ENCODE data around the gene POLR2B. TPM values are rescaled to one million over a fixed set of nuclear protein-coding genes. Genes with fewer than 3 reads are reported as not detected.

The POLR2B gene
- total RNA-seq, 1 experiment from 2014 or later = 230 TPM

DNA sequence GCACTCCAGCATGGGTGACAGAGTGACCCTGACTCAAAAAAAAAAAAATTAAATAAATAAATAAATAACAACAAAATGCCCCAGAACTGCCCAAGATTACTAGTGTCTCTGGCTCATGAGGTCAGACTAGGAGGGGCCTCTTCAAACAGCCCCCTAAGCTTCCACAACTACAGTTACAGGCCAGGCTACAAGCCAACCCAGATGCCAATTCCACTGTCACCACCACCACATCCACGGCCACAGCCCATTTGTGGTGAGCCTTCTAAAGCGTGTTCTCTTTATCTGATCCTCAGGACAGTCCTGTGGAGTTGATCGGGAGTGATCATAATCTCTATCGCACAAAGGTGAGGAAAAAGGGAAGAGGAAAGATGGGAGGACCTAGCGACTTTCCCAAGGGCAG is 94.9 kb downstream of the POLR2B start:
- in situ Hi-C loops (cut with HindIII; ENCODE audit: low sequenced_read_pairs) = no loop called here
- no peak for DNase-seq (ENCODE audit: low spot score)

- no peak for DNase-seq (ENCODE audit: low spot score)
- in situ Hi-C loops (cut with HindIII; ENCODE audit: low sequenced_read_pairs) = no loop called here
These were observed 96.0 kb downstream of the POLR2B start for GRCh38 chr4:57074744-57075143.

DNA sequence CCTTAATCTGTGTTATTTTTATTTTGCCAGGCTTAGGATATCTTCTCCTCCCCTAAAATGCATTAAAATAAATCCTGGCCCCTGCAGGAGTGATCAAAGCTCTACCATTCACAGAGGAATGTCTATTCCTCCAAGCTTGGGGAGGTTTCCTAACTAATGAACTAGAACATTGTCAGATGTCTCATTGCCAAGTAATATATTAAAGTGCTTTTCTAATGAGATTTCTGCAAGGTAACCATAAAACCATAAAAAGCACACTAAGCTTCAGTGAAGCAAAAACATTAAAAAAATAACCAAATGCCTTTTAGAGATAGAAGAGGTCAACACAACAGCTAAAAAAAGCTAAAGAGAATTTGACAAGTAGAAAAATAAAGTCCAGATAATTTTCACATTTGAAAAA is 96.7 kb downstream of the POLR2B start:
- DNase-seq (ENCODE audit: low spot score) = no peak
- in situ Hi-C loops (cut with HindIII; ENCODE audit: low sequenced_read_pairs) = no loop called here

GRCh38 chr4:57076646-57077045 is 98.0 kb downstream of the POLR2B start:
- in situ Hi-C loops (cut with HindIII; ENCODE audit: low sequenced_read_pairs) = no loop called here

GRCh38 chr4:57077550-57078343 is 99.1 kb downstream of the POLR2B start:
- no peak for DNase-seq (ENCODE audit: low spot score)
- in situ Hi-C loops (cut with HindIII; ENCODE audit: low sequenced_read_pairs) = no loop called here

More at GRCh38 chr4:57076646-57077045, 98.0 kb downstream of the POLR2B start:
- no peak for DNase-seq (ENCODE audit: low spot score)

DNA sequence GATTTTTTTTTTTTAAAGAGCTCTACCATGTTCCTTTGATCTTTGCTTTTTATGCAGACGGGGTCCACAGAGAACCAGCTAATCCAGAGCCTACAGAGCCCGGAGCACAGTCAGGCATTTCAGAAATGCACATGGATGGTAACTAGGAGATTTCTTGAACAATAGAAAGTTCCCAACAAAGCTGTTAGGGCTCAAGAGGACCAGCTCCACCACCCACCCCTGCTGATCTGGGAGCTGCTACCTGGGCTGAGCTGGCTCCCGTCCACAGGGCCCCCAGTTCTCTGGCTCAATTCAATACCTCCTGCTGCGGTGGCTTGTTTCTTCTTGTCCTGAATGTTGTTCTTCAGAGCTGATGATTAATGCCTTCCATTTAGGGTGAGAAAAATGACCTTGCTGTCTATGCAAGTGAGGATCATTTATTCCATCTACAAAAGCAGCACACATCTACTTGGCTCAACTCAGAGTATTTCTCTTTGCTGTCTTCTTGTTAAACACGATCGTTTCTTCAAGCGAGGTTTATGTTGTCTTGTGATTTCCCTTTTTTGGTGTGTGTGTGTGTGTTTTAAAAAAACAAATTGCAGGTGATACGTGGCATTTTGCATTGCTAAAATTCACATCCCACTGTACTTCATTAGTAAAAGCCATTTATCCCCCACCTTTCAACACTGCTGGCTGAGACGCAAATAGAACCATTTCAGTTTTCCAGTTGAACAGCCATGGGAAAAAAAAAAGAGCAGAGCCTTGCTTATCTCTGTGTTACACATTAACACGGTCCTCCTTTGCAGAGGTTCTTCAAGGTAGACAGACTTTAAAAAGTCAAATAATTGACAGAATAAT is 100.2 kb downstream of the POLR2B start:
- in situ Hi-C loops (cut with HindIII; ENCODE audit: low sequenced_read_pairs) = no loop called here

More for the DNA sequence above, 100.2 kb downstream of the POLR2B start:
- DNase-seq (ENCODE audit: low spot score) = no peak

Other genes with a start within 250 kb of the POLR2B start
- not detected in 2 replicates for gene SPINK2, start 157.2 kb upstream of the POLR2B start, total RNA-seq (2014; rRNA removed; shearing (Covaris generic))
- 13.2 and 28.2 TPM in 2 replicates for gene REST, start 71.0 kb upstream of the POLR2B start, total RNA-seq (2014; rRNA removed; shearing (Covaris generic))
- gene NOA1, start 1.3 kb upstream of the POLR2B start, total RNA-seq (2014; rRNA removed; shearing (Covaris generic)) = 21.0 and 23.7 TPM in 2 replicates
- 11.1 and 18.2 TPM in 2 replicates for gene IGFBP7, start 131.5 kb downstream of the POLR2B start, total RNA-seq (2014; rRNA removed; shearing (Covaris generic))